K562 (cell line): Measurements from ENCODE around the gene CCDC9B. TPM values are rescaled to one million over a fixed set of nuclear protein-coding genes. Genes with fewer than 3 reads are reported as not detected.

Experiments used
- ATAC-seq: fragments of 200-7000 bp; cut with Tn5 transposase; 3 replicates; pipeline ENCODE4 v1.9.1; 2020; ENCODE audit warnings: moderate library complexity
- BruUV-seq: library from RNA; stranded (reverse); fragments of 400-500 nt; replicated peaks from 2 replicates; lab custom pipeline; 2021; lab: Mats Ljungman, UMichigan
- CTCF ChIA-PET: fragments of 300-600 bp; formaldehyde crosslinking; extraction: SDS; loops from one replicate; lab custom pipeline; 2021; ENCODE audit warnings: low intra/inter-chr PET ratio; lab: Yijun Ruan, JAX
- POLR2A ChIA-PET: fragments of 300-600, 350-650 bp; sonication (Branson Sonifier 250); formaldehyde crosslinking; extraction: SDS; loops from one replicate; lab custom pipeline; 2021; ENCODE audit warnings: antibody characterized with exemption, inconsistent platforms; lab: Yijun Ruan, JAX
- DNase-seq, 4 experiments: peaks; one replicate each; pipeline versions ENCODE4 v3.0.0 to v3.0.0-alpha.2; 2011 to 2018; ENCODE audit warnings: low spot score in 3 of 4, mixed read lengths in 3 of 4; ENCODE audit errors: extremely low read depth in 1 of 4
- FAIRE-seq: peaks from 2 replicates; lab custom pipeline; 2011; peaks lifted over from hg19 to GRCh38; lab: Jason Lieb, UNC
- H2AFZ ChIP-seq: 2 replicates; pipeline ENCODE4 v1.6.0; 2011; ENCODE audit warnings: low read depth, low read length, control low read depth, inconsistent platforms
- H3K27ac ChIP-seq: fragments of 200-600 bp; 3 replicates; pipeline ENCODE4 v1.8.0; 2011; ENCODE audit warnings: low read depth, mild to moderate bottlenecking, control low read depth, inconsistent platforms, low read length, moderate library complexity, mixed read lengths; ENCODE audit errors: extremely low read depth
- H3K27me3 ChIP-seq, 2 experiments: fragments of 300-600 bp in 1 of 2; 2 replicates in 1 of 2; 3 replicates in 1 of 2; pipeline versions ENCODE4 v1.6.0 to v1.8.0; 2011; ENCODE audit warnings: inconsistent platforms in 2 of 2, low read length in 2 of 2, mild to moderate bottlenecking in 1 of 2, mixed read lengths in 1 of 2, moderate library complexity in 1 of 2; ENCODE audit not compliant: control insufficient read depth in 2 of 2, insufficient read depth in 2 of 2
- H3K36me3 ChIP-seq: fragments of 300-600 bp; 3 replicates; pipeline ENCODE4 v1.8.0; 2011; ENCODE audit warnings: mild to moderate bottlenecking, low read length, inconsistent platforms; ENCODE audit not compliant: control insufficient read depth, insufficient read depth
- H3K4me1 ChIP-seq, 2 experiments: fragments of 200-600 bp in 1 of 2; replicated peaks in 1 of 2; 2 replicates in 1 of 2; 3 replicates in 1 of 2; pipeline versions ENCODE4 v1.5.1 to v1.8.0; 2011; ENCODE audit warnings: inconsistent platforms in 2 of 2, low read length in 2 of 2, mild to moderate bottlenecking in 1 of 2, mixed read lengths in 1 of 2, moderate library complexity in 1 of 2; ENCODE audit not compliant: control insufficient read depth in 2 of 2, insufficient read depth in 2 of 2
- H3K4me2 ChIP-seq: 2 replicates; pipeline ENCODE4 v1.6.1; 2011; ENCODE audit warnings: low read length, control low read depth, inconsistent platforms, mixed read lengths; ENCODE audit not compliant: insufficient read depth
- H3K4me3 ChIP-seq: fragments of 200-600 bp; sonication (generic), shearing (Covaris generic); 2 replicates; pipeline ENCODE4 v1.5.1; 2016; ENCODE audit warnings: control low read depth, inconsistent platforms
- H3K79me2 ChIP-seq: fragments of 200-600 bp; 3 replicates; pipeline ENCODE4 v1.8.0; 2011; ENCODE audit warnings: low read length, inconsistent platforms; ENCODE audit not compliant: control insufficient read depth, insufficient read depth
- H3K9ac ChIP-seq, 2 experiments: 2 replicates each; pipeline versions ENCODE4 v1.6.0 to v1.6.1; 2011; ENCODE audit warnings: low read depth in 2 of 2, low read length in 2 of 2, control low read depth in 1 of 2, inconsistent platforms in 1 of 2, mild to moderate bottlenecking in 1 of 2, mixed read lengths in 1 of 2; ENCODE audit not compliant: insufficient read depth in 1 of 2
- H3K9me1 ChIP-seq: one replicate; pipeline ENCODE4 v1.6.0; 2011; ENCODE audit warnings: inconsistent platforms, mild to moderate bottlenecking, low read length, moderate library complexity; ENCODE audit not compliant: control insufficient read depth, insufficient read depth
- H3K9me3 ChIP-seq: replicated peaks from 2 replicates; pipeline ENCODE4 v1.5.1; 2011; ENCODE audit warnings: low read depth, low read length, inconsistent platforms; ENCODE audit not compliant: control insufficient read depth, insufficient read depth
- H4K20me1 ChIP-seq: replicated peaks from 2 replicates; pipeline ENCODE4 v1.6.1; 2011; ENCODE audit warnings: low read length, inconsistent platforms, mixed read lengths; ENCODE audit not compliant: control insufficient read depth, insufficient read depth
- DLX4 ChIP-seq: fragments of 250-450 bp; sonication (Bioruptor Pico); IDR thresholded peaks from 2 replicates; pipeline ENCODE4 v1.6.1; 2021; ENCODE audit warnings: mild to moderate bottlenecking
- HMG20A ChIP-seq: fragments of 450-650 bp; formaldehyde crosslinking; conservative IDR thresholded peaks from 2 replicates; pipeline ENCODE4 v1.4.0; 2020; ENCODE audit warnings: mild to moderate bottlenecking, mixed read lengths
- KDM4B ChIP-seq, 2 experiments: fragments of 450-650 bp in 1 of 2; sonication (generic) in 1 of 2; IDR thresholded peaks; 2 replicates each; pipeline ENCODE4 v1.6.1; 2016 to 2017; ENCODE audit warnings: borderline replicate concordance in 2 of 2, antibody characterized with exemption in 1 of 2, low read depth in 1 of 2, mild to moderate bottlenecking in 1 of 2
- MEF2D ChIP-seq: conservative IDR thresholded peaks from 2 replicates; pipeline ENCODE4 v1.6.1; 2016; ENCODE audit warnings: low read depth, missing genetic modification characterization, missing compliant biosample characterization
- WGBS: fragments of 100-300 bp; shearing (Covaris generic); methylation state at CpG from one replicate; pipeline ENCODE4 v1.1.6; 2016; ENCODE audit warnings: low coverage, mixed read lengths; ENCODE audit not compliant: insufficient coverage; ENCODE audit errors: missing lambda C conversion rate; 5-methylcytosine and 5-hydroxymethylcytosine counted together
- in situ Hi-C: fragments of 300-500 bp; cut with MboI; formaldehyde crosslinking; loops from 4 replicates; pipeline ENCODE4 v1.15.0; 2018; ENCODE audit warnings: inconsistent platforms, mixed read lengths
- intact Hi-C: fragments of 100-400 bp; cut with micrococcal nuclease; formaldehyde crosslinking; loops from 2 replicates; pipeline ENCODE4 v1.14.2; 2022
- polyA plus RNA-seq, 8 experiments: library from polyadenylated mRNA; depleted of rRNA in 4 of 8; stranded (reverse) in 5 of 8; unstranded in 3 of 8; fragments of >200 nt; fragmentation: Nextera tagmentation in 2 of 8; fragmentation: Illumina TruSeq in 1 of 8; extraction: Ambion mirVana in 2 of 8; extraction: Trizol in 1 of 8; gene quantifications; 2 replicates each; pipeline versions ENCODE4 v1.2.1 to v1.2.3, GENCODE V29; 2011 to 2014; ENCODE audit warnings: inconsistent platforms in 1 of 8, missing spikeins in 1 of 8
- total RNA-seq, 7 experiments: library from RNA; depleted of rRNA in 6 of 7; stranded (reverse); fragments of >200 nt in 6 of 7; fragmentation: Illumina TruSeq in 2 of 7; extraction: Trizol in 2 of 7; gene quantifications; 2 replicates each; pipeline versions ENCODE4 v1.2.1 to v1.2.3, GENCODE V29; 2011 to 2021; ENCODE audit warnings: low replicate concordance in 1 of 7
- TF ChIP-seq, protein P1 (sequence below): sonication (generic); formaldehyde crosslinking; IDR thresholded peaks from 2 replicates; pipeline ENCODE4 v1.8.1; 2023; ENCODE audit warnings: mild to moderate bottlenecking, missing genetic modification reagents

CCDC9B gene
- total and polyA plus RNA-seq, 9 of the 15 experiments (the other 6 are each of a cell fraction or from before 2014, with no cell fraction given), result 0.01 to 0.47 (median 0.15) TPM; not detected in 1

DNA sequence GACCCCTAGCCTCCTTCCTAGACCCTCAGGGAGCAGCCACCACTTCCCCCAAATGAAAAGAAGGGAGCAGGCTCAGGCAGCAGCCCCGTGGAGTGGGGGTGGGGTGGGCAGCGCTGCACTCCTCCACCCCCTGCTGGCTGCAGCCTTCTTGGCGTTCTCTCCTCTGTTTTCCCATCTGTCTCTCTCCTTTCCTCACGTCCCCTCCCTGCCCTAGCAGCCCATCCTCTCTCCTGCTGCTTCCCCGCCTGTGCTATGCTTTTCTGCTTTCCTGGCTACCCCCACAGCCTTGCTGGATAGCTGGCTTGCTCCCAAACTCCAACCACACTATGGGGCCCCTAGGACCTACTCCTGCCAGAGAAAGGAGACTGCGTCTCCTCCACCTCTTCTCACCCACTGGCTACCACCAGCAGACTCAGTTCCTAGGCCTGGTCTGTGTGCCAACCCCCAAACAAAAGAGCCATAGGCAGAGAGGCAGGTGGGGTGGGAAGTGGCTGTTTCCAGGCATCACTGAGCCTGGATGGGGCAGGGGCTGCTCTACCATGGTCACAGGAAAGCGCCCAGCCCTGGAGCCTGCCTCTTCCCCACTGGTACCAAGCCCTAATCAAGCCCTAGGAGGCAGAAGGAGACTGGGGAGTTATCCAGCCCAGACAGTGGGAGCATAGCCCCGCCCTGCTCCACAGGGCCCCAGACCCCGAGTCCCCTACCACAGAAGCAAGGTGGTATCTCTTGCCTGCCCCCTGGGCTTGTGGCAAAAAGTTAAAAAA lies 13.9 kb upstream of the CCDC9B start (continued):
- TF ChIP-seq, protein P1, sequence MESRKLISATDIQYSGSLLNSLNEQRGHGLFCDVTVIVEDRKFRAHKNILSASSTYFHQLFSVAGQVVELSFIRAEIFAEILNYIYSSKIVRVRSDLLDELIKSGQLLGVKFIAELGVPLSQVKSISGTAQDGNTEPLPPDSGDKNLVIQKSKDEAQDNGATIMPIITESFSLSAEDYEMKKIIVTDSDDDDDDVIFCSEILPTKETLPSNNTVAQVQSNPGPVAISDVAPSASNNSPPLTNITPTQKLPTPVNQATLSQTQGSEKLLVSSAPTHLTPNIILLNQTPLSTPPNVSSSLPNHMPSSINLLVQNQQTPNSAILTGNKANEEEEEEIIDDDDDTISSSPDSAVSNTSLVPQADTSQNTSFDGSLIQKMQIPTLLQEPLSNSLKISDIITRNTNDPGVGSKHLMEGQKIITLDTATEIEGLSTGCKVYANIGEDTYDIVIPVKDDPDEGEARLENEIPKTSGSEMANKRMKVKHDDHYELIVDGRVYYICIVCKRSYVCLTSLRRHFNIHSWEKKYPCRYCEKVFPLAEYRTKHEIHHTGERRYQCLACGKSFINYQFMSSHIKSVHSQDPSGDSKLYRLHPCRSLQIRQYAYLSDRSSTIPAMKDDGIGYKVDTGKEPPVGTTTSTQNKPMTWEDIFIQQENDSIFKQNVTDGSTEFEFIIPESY, result peak; percentile 70
- TF ChIP-seq KDM4B (IDR thresholded peaks at IDR 0.05; ENCODE audit: borderline replicate concordance in 2 of 2, low read depth in 1 of 2), result no peak

DNA sequence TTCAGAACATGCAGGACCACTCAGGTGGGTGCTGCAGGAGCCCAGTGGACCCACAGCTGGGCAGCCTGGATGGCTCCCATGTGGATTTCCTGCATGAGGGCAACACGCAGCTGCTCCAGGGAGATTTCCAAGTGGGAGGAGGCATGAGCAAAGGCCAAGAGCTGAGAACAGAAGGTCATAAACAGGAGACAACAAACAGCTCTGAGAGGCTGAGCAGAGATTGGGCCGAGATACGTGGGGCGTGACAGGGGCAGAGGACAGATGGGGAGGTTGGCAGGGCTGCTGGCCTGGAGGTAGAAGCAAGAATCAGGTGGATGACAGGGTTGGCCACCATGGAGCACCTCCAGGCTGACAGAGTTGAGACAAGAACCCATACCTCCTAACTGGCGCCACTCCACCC lies 13.0 kb upstream of the CCDC9B start:
- H3K36me3 ChIP-seq, result no peaks in the 10 kb centered on the region
- H3K9ac ChIP-seq, result no peak overlapping the region
- H3K9me3 ChIP-seq, result no peaks in the 10 kb centered on the region; the same call in 1 of the 2 replicates
- H3K4me1 ChIP-seq, result peaks cover 9 to 22% of the 10 kb centered on the region in 2 experiments; a peak in 4 of 5 replicates
- DNase-seq (no peak), ATAC-seq (no peak), FAIRE-seq (no peak)
- ChIA-PET POLR2A (interaction anchor here (0.6 to 1.0 kb wide), 4 partner anchors 29 to 1503 kb away, joined by 3 to 4 read pairs (median 3); partner anchors contain the start of gene KNSTRN), CTCF (no interaction called here)
- 0 out of 2 replicates have a peak overlapping the region, but pooled peaks have one; percentile 59 for H2AFZ ChIP-seq
- in situ Hi-C loops, result no loop called here
- no peaks in the 10 kb centered on the region for H3K79me2 ChIP-seq
- BruUV-seq, result no TSS peak
- H3K4me3 ChIP-seq, result no peak overlapping the region
- H4K20me1 ChIP-seq, result no peaks in the 10 kb centered on the region; the same call in 1 of the 2 replicates
- no peaks in the 10 kb centered on the region for H3K9me1 ChIP-seq
- TF ChIP-seq MEF2D (no peak), HMG20A (CRISPR knock-in tag) (no peak), DLX4 (CRISPR knock-in tag) (no peak)
- WGBS, result 20% methylated on average over 5 of the region's 5 CpGs
- no peak overlapping the region; the same call in 1 of the 2 replicates for H3K4me2 ChIP-seq
- intact Hi-C loops, result no loop called here
- H3K27ac ChIP-seq, result no peak overlapping the region
- H3K27me3 ChIP-seq, result no peaks in the 10 kb centered on the region
